AML-193 (cell line): ENCODE measurements around the gene SLBP.
"Not testable (repeated sequence)": the region's sequence is repeated elsewhere in the genome, so short reads cannot be mapped to it uniquely, and the experiment has no call there.

Experiments used
- DNase-seq, 2 experiments: peaks; one replicate each; lab custom pipeline; 2025; lab: John Stamatoyannopoulos, UW

The SLBP gene

GRCh38 chr4:1711571-1712215 is 426 bp downstream of the SLBP start:
- DNase-seq: no peak

DNA sequence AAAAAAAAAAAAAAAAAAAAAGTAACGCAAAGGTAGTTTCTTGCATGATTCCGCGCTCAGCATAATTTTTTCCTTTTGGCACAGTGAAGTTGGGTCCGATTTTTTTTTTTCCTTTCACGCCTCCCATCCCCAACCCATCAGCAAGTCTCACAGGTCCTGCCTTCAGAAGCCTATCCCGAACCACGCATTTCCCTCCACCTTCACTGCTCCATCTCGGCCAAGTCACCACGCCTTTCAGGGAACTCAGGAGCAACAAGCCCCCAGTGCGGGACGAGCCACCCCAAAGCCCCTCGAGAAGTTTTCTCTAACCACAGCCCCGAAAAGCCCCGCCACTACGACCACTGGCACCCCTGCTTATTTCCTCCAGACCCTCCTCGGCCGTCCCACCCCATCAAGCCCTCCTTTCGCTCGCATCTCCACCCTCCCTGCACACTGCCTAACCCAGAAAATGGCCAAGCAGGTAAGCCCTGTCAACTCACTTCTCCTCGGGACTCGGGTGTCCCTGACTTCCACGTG is 1.0 kb downstream of the SLBP start:
- no peak for DNase-seq

DNA sequence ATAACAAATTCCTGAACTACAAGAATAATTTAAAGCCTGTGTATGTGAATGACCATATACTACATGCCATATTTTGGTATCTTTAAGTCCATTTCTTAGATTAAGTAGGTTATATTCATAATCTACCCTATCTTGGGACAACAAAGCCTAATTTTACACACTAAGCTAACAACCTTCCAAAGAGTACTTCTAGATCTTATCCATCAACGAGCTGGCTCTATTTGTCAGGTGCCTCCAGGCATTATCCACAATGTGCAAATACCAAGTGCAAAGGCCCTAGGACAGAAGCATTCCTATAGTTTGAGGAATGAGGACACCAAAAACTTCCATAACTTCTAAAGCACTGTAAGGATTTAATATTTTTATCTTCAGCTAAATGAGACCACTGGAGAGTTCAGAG is 3.5 kb downstream of the SLBP start:
- no peak for DNase-seq

DNA sequence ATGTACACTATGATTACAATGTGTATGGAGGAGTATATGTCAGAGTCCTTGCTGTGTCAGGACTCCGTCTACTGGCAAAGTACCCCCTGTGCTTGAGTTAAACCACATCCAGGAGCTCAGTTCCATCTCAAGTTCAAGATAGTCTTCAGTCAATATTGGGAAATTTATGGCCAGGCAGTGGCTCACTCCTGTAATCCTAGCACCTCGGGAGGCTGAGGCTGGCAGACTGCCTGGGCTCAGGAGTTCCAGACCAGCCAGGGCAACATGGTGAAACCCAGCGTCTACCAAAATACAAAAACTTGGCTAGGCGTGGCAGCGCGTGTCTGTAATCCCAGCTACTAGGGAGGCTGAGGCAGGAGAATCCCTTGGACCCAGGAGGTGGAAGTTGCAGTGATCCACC is 5.8 kb downstream of the SLBP start:
- no peak for DNase-seq

GRCh38 chr4:1705732-1706131 is 6.4 kb downstream of the SLBP start:
- DNase-seq: no peak

DNA sequence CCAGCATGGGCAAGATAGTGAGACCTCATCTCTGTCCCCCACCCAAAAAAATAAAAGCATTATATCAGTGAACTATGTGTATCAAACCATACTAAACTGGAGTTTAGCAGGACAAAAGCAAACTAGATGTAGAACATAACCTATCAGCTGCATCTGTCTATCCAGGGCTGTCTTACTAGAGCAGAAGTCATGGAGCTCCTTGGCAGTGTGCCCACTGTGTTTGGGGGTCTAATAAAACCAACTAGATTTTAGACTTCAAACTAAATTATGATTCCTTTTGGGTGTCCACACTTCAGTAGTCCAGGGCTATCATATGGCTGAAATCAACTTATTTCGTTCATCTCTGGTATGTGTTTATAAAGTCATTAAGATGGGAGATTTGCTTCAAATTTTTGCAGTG is 8.3 kb downstream of the SLBP start:
- no peak for DNase-seq

GRCh38 chr4:1701671-1702070 is 10.4 kb downstream of the SLBP start:
- DNase-seq: not testable (repeated sequence)

GRCh38 chr4:1695913-1696312 is 16.2 kb downstream of the SLBP start:
- no peak for DNase-seq

DNA sequence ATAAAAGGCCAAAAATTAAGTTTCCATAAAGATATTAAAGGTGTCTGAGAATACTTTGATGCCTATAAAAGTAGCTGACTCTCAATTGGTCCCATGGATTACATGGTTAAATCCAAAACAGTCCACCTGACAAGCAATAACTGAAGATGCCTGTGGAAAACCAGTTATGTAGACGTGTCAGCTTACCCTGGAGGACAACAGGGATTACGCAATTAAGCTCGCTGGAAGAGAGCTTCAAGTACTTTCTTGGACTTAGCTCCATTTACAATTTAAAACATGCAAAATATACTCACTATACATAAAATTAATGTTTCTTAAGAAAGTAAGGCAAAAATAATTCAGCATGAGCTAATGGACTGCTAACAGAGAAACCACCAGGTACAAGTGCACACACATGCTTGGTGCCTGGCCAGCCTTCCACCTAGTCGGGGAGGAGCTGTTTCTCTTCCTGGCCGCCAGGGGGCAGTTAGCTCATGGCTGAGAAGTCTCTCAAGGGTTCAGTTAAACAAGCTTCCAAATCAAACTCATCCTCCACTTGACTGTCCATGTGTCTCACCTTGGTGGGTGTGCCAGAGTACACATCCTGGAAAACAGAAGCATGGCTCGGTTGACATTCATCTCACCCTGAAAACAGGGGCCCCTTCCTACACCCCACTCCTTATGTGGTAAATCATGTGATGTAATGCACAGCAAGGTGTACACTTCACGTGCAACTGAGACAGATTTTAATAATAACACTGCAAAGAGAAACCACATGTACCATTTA is 18.8 kb downstream of the SLBP start:
- DNase-seq: peak; percentile 72 to 81

DNA sequence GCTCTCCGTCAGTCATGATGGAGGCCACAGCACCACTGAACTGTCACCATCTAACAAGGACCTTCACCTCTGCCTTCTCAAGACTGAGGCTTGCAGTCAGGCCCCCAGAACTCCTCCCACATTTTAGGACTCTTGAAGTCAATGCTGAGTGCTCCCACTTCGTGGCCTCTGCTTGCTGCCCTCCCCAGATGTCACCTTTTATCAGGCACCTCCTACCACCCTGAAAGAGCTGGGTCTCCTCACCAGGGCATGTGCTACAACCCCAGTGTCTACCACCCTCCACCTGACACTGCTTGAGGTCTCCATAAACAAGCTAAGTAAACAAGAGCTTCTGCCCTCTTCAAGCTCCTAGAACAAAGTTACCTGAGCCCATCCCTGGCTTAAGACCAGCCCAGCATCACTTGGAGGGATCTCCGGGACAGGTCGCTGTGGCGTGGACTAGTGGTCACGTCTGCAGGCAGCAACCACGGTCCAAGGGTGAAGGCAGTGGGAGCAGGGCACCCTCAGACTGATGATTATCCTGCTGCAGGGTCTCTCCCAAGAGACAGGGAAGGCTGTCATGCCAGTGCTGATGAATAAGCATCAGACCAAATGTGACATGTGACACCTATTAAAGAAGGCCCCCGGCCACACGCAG is 20.3 kb downstream of the SLBP start:
- DNase-seq: no peak

DNA sequence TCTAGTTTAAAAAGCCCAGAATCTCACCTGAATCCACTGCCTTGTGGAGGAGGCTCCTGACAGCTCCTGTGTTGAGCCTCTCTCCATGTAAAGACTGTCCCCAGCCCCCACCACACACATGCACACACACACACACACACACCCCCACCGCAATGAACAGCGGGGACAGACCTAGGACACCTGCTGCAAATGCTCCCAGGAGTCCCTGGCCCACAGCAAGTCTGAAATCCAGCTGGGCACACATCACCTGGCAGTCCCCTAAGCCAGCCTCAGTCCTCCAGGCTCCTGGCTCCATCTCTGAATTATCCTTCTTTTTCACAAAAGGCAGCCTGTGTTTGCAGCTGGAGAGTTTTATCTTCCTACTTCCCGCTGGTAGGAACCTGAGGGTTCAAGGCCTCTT is 21.4 kb downstream of the SLBP start:
- no peak for DNase-seq

DNA sequence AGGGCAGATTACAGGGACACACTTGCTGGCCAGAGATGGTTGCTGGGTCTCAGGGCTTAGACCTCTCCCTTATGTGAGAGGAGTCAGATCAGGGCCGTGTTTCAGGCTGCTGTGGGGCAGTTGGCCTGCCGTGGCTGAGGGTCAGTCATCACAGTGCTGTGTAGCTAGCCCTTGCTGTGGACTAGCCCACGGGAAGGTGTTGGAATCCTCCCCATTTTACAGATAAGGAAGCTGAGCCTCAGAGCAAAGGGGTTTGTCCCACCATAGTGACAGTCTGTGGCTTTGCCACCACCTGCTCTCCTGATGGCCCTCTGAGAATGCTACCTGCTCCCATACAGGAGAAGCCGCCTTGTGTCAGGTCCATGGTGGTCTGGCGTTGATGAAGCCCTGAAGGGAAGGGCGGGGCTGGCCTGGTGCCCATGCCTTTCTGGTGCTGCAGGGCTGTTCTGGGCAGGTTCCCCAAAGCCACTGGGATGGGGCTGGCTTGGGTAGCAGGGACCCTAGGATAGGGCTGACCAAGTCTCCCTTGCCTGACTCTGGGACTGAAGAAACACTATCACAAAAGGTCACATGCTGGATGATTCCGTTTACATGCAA is 25.6 kb downstream of the SLBP start:
- DNase-seq: no peak

GRCh38 chr4:1685235-1686150 is 26.6 kb downstream of the SLBP start:
- DNase-seq: no peak

DNA sequence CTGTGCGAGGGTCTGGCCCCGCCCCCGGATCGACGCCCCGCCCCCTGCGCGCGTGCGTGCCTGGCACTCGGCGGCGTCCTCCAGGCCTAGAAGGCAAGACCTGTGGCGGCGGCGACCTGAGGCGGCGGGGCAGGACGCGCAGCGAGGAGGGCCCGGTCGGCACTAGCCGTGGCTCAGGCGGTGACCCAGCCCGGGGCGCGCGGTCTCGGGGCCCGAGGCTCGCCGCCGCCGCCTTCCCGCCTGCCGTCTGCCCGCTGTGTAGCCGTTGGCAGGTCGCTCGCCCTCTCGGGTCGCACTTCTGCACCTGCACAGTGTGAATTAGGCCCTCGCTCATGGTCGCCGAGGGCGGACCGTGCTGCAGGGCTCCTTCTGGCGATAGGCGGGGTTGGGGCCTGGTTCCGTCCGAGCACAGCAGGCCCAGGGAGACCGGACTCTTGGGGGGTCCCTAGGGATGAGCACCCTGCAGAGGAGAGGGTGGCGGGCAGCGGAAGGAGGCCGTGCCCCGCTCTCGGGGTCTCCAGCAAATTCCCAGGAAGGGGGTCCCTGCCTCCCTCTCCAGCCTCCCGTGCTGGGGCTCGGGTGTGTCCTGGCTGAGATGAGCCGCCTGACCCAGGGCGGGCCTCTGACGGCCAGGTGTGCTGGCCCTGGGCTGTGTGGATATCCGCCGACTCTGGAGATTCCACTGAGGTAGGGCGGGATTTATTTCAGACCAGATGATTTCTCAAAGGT is 27.4 kb downstream of the SLBP start:
- no peak for DNase-seq

GRCh38 chr4:1683736-1684505 is 28.2 kb downstream of the SLBP start, which contains the start of gene FAM53A:
Gene FAM53A (minus strand): TSS chr4:1684313. CDS start chr4:1668741, 15,572 bp downstream.
- no peak for DNase-seq

DNA sequence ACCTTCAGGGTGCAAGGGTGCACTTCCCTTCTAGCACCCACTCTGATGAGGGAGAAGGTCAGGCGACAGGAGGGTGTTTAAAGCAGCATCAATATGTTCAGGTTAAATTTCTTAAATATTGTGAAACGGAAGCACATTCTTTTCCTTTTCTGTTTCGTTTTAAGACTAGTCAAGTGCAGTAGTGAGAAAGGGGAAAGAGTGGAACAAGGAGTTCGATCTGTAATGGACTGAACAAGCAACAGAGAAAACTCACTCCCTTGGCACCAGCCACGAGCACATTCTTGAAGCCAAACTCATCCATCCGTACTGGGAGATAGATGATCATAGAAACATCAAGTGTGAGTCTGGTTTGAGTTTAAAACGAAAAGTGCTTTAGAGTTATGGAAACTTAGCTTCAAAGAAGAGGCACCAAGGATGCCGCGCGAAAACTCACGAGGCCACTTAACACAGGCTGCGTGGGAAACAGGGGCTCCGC is 28.8 kb downstream of the SLBP start:
- DNase-seq: no peak

DNA sequence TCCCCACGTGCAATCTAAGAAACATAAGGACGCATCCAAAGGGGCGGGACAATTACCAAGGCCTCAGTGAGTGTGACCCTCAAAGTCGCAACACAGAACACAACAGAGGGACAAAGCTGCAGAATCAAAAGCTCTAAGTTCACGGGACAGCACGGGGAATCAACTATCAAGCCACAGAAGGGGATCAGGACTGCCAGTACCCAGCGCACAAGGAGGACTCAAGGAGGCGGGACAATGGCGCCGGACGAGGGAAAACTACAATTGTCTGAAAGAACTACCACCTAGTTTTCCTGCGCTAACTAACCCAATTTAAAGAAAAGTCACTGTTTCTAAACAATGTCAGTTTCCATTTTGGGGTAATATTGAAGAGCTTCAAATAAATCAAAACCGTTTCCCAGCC is 29.3 kb downstream of the SLBP start:
- no peak for DNase-seq

DNA sequence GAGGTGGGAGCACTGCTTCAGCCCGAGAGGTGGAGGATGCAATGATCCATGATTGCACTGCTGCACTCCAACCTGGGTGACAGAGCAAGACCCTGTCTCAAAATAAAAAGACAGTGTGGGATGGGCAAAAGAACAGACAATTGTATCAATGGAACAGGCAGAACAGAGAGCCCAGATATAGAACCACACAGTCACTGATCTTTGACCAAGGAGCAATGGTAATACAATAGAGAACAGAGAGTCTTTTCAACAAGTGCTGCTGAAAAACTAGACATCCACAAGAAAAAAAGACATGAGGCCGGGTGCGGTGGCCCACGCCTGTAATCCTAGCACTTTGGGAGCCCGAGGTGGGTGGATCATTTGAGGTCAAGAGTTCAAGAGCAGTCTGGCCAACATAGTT is 33.9 kb downstream of the SLBP start:
- no peak for DNase-seq

- DNase-seq: no peak
Measured at GRCh38 chr4:1676605-1677525, 35.3 kb downstream of the SLBP start.
